HG03460 (cell line): ENCODE results near the gene TMEM169.
A peak's percentile ranks its signal among the peaks of the same experiment; 100 is the strongest.

Experiments used
- ATAC-seq: cut with Tn5 transposase; IDR thresholded peaks from one replicate; pipeline ENCODE4 v1.9.1; 2021; ENCODE audit not compliant: unreplicated experiment

Gene TMEM169

DNA sequence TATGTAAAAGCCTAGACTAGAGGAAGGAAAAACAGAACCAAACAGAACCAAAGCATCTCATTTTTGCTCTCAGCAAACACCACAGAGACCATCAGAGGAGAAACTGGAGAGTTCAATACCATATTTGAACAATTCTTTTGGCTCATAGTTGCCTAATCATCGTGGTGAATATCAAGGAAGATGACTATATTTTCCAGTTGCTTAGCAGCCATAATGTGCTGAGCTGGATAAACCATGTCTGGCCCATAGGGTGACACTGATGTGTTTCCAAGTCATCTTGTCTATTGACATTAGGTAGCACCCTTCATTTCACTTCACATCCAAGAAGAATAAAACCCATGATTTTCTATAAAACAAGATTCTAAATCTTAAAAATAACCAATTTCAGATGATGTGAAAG is 21.5 kb downstream of the TMEM169 start:
- no peak for ATAC-seq

- no peak for ATAC-seq
Observed at GRCh38 chr2:216104691-216105090, 23.0 kb downstream of the TMEM169 start.

DNA sequence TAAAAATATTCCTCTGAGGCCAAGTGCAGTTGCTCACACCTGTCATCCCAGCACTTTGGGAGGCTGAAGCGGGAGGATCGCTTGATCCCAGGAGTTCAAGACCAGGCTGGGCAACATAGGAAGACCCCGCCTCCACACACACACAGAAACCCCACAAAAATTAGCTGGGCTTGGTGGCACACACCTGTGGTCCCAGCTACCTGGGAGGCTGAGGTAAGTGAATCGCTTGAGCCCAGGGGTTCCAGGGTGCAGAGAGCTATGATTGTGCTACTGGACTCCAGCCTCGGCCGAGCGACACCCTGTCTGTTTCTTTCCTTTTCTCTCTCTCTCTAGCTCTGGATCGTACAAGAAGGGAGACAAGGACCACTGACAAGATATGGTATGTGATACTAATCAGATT is 25.6 kb downstream of the TMEM169 start:
- ATAC-seq = no peak

DNA sequence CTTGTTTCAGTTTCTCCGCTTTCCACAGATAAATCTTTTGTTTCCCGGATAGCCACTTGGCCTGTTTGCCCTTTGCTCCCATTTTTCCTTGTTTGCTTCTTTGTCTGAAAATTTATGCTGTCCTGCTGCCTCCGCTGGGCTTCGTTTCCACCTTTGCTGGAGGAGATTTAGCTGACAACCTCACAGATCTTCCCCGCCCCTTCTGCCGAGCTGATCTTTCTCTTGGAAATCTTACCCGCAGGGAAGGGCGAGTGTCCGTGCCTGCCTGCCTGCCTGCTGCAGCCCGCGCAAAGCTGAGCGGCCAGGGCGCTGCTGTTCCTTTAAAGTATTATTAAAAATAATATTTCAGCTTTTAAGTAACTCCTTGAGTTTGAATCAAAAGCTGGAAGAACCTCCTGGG is 26.0 kb downstream of the TMEM169 start:
- no peak for ATAC-seq

DNA sequence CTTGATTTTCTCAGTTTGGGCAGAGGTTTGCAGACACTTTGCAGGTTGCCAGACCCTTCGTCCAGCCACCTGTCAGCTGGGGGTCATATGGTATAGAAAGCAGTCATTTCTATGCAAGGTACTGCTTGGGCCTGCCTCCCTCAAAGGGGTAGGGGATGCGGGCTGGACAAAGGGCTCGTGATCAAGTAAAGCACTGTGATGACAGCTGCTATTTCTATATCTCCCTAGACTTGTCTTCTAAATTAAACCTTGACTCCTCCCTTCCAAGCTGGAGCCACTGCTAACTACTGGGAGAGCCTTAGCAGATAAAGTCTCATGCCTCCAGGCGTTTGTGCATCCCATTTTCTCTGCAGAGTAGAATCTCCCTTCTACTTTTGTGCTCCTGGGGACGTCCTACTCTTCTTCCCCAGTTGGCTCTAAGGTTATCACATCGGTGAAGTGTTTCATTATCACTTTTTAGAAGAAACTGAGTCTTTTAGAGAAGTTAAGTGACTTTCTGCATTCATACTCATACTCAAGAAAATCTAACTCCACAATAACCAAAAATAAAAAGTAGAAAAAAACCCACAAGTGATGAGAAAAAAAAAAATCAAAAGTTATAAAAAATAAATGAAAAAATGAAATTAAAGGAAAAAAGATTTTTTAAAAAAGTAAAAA is 26.7 kb downstream of the TMEM169 start:
- ATAC-seq = no peak

- peak; percentile 53 for ATAC-seq
Observed at GRCh38 chr2:216108967-216109921, 27.5 kb downstream of the TMEM169 start, which contains the start of gene XRCC5. Gene XRCC5 (plus strand): TSS chr2:216109348. CDS start chr2:216109437, 89 bp downstream.

GRCh38 chr2:216109962-216110614 is 28.4 kb downstream of the TMEM169 start:
- no peak for ATAC-seq

DNA sequence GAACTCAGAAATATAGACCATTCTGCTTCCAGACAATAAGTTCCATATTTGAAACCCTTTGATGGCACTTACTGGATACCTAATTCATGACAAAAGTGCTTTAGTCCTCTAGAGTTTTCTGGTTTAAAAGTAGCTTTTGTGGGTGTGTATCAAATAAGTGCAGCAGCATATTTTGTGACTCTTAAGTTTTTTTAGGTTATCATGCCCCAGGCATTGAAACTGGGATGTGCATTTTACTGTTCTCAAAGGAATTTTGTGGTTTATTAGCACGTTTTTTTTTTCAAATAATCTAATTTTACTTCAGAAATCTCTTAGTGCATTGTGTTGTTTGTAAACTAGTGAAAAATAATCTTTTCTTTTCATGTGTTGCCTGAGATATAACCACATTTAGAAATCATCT is 28.9 kb downstream of the TMEM169 start:
- no peak for ATAC-seq

- ATAC-seq = no peak
Observed at GRCh38 chr2:216111122-216111521, 29.4 kb downstream of the TMEM169 start.

DNA sequence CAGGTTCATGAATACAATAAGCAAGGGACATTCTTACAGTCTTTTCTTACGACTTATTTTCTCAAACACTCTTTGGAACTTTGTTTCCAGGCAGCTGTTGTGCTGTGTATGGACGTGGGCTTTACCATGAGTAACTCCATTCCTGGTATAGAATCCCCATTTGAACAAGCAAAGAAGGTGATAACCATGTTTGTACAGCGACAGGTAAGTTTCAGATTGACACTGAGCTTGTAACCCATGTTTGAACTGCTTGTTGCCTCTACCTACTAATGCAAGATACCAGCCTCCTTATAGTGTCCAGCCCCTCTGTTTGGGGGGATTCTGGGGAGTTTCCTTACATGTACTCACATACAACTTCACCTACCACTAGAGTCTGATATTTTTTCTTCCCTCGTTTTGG is 31.2 kb downstream of the TMEM169 start:
- ATAC-seq = no peak

- peak; percentile 69 for ATAC-seq
Observed at GRCh38 chr2:216113572-216113971, 31.9 kb downstream of the TMEM169 start.

DNA sequence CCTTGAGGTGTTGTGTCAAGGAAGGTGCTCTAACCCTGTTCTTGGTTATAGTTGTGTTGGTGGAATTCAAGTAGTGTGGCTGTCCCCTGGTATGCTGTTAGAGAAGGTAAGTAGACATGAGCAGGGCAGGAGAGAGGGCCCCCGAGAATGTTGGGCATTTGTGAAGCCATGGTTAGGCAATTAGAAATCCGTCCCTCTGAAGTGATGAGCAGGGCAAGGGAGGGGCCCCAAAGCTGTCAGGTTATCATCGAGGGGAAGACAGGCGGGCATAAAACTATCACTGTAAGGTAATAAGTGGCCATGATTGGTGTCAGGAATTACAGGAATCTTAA is 32.6 kb downstream of the TMEM169 start:
- ATAC-seq = no peak

DNA sequence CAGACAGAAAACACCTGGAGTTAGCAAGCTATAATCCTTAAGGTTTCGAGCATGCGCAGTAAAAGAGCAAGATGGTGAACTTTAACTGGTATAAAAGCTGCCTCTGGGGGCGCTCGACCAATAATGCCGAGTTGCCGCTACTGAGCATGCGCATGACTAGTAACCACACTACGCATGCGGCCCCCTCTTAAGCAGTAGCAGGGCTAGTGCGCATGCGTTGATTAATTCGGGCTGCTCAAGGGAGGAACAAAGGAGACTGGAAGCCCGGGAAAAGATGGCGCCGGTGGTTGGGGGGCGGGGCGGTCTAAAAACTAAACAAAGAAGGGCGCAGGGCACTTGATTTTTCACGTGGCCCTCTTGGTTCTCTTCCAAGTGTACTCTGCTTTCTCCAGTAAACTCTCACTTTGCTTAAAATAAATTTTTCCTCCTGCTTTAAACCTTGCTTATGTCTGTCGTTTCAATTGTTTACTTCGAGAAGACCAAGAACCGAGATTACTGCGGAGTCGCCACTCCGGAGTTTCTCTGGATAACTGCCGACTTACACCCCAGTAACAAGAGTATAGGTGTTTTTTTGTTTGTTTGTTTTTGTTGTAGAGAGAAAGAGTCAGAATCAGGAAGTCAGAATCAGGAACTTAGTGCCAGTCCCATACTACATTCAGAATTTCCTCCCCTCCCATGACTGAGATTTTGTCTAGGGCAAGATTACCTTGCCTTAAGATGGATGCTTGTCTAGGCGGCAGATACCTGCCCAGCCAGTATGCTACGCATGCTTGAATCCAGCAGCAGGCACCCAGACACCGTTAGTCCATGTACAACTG is 33.2 kb downstream of the TMEM169 start:
- ATAC-seq = peak; percentile 41

DNA sequence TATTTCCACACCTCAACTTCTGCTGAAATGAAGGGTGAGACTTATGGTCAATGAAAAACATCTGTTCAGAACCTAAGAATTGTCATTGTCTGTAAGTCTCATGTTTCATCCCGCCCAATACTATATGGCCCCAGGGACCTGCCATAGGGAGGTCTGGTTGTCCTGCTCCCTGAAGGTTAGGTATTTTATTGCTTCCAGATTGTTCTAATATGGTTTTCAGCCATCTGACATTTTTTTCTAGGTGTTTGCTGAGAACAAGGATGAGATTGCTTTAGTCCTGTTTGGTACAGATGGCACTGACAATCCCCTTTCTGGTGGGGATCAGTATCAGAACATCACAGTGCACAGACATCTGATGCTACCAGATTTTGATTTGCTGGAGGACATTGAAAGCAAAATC is 34.7 kb downstream of the TMEM169 start:
- ATAC-seq = no peak

DNA sequence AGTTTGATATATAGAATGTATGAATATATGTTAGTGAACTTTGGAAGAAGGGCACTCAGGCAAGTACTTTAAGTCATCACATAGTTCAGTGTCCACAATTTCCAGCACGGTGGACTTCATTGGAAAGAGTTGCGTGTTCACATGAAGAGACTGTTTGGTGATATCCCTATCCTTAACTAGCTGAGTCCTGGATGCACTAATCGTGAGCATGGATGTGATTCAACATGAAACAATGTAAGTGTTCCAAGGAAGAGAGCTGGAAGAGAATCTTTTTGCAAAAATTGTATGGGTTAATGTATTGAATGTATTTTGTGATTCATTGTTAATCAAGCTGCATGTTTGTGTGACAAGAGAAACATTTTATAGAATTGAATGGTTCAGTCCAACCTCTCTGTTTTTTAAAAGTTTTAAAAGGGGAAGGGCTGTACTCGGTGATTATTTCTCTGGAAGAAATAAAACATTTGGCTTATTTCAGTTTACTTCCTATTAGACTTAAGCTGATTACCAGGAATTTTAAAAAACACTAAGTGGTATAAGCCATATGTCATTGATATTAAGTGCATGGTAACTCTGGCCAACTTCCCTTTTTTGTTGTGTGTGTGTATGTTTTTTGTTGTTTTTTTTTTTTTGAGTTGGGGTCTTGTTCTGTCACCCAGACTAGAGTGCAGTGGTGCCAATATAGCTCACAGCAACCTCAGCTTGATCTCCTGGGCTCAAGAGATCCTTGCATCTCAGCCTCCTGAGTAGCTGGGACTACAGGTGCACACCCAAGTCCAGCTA is 36.0 kb downstream of the TMEM169 start:
- ATAC-seq = no peak

DNA sequence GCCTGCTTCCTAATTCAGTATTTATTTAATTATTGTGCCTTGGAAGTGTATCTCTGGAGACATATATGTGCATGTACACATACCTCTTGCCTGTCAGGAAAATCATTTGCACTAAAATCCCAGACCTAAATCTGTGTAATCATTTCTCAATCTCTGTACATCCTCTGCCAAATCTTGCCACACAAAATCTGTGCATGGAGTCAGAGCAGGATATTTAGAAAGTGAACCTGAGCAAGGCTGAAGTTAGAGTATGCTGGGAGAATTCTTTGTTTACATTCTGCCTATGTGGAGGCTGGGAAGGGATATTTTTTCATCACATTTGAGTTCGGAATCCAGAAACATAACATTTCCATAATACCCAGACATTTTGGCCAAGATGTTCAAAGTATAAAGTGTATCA is 36.8 kb downstream of the TMEM169 start:
- no peak for ATAC-seq

DNA sequence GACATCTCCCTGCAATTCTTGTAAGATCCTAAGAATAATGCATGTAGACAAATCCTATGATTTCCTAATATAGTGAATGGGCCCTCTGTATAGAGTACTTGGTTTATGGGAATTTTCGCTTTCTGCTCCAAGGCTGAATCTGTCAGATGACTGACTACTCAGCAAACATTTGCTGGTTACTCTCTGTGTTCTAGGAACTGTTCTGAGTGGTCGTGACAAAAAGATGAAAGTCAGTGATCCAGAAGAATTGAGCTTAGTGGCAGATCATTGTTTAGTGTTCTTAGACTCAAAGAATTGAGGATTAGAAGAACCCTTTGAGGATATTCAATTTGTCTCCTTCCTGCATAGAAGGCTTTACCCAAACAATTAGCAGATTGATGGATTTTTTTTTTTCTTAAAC is 37.4 kb downstream of the TMEM169 start:
- no peak for ATAC-seq

- no peak for ATAC-seq
Observed at GRCh38 chr2:216119986-216120385, 38.3 kb downstream of the TMEM169 start.

DNA sequence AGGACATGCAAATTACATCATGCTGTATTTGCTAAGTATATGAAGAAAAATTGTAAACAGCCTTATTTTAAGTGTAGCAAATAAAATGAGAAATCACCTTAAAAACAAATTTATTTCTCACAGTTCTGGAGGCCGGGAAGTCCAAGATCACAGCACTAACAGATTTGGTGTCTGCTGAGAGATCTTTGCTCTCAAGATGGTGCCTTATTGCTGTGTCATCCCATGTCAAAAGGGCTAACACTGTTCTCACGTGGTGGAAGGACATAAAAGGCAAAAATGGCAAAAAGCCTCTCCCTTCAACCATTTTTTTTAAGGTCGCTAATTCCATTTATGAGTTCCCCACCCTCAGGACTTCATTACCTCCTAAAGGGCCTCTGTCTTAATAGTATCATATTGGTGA is 39.5 kb downstream of the TMEM169 start:
- ATAC-seq = no peak

GRCh38 chr2:216126943-216127342 is 45.2 kb downstream of the TMEM169 start:
- ATAC-seq = no peak
